HG03108 (cell line): ENCODE data around the gene GASK1A.
"Not testable (repeated sequence)": the region's sequence is repeated elsewhere in the genome, so short reads cannot be mapped to it uniquely, and the experiment has no call there.

ENCODE experiments used
- ATAC-seq: cut with Tn5 transposase; IDR thresholded peaks from one replicate; pipeline ENCODE4 v1.9.1; 2021; ENCODE audit warnings: moderate library complexity; ENCODE audit not compliant: unreplicated experiment

GASK1A gene

GRCh38 chr3:43055806-43056770 is 77.0 kb downstream of the GASK1A start:
- ATAC-seq: no peak

- no peak for ATAC-seq
Observed at GRCh38 chr3:43059456-43059855, 80.3 kb downstream of the GASK1A start.

- ATAC-seq: no peak
Observed at GRCh38 chr3:43061101-43061895, 82.2 kb downstream of the GASK1A start.

GRCh38 chr3:43062040-43062563 is 83.0 kb downstream of the GASK1A start:
- ATAC-seq: no peak

GRCh38 chr3:43062564-43063040 is 83.5 kb downstream of the GASK1A start:
- ATAC-seq: no peak

- no peak for ATAC-seq
Observed at GRCh38 chr3:43063114-43063513, 84.0 kb downstream of the GASK1A start.

GRCh38 chr3:43070670-43071069 is 91.6 kb downstream of the GASK1A start:
- ATAC-seq: not testable (repeated sequence)

GRCh38 chr3:43071313-43071893 is 92.3 kb downstream of the GASK1A start:
- no peak for ATAC-seq

GRCh38 chr3:43072361-43072760 is 93.2 kb downstream of the GASK1A start:
- no peak for ATAC-seq

- no peak for ATAC-seq
Observed at GRCh38 chr3:43073116-43073835, 94.2 kb downstream of the GASK1A start.

- no peak for ATAC-seq
Observed at GRCh38 chr3:43073836-43074220, 94.7 kb downstream of the GASK1A start.

- ATAC-seq: no peak
Observed at GRCh38 chr3:43074482-43074881, 95.4 kb downstream of the GASK1A start.

GRCh38 chr3:43074901-43075689 is 96.0 kb downstream of the GASK1A start:
- ATAC-seq: no peak

- no peak for ATAC-seq
Observed at GRCh38 chr3:43075904-43076661, 97.0 kb downstream of the GASK1A start.

GRCh38 chr3:43076857-43077256 is 97.7 kb downstream of the GASK1A start:
- no peak for ATAC-seq

- no peak for ATAC-seq
Observed at GRCh38 chr3:43077261-43077660, 98.2 kb downstream of the GASK1A start.

- no peak for ATAC-seq
Observed at GRCh38 chr3:43077707-43078106, 98.6 kb downstream of the GASK1A start.

- no peak for ATAC-seq
Observed at GRCh38 chr3:43079536-43080332, 100.6 kb downstream of the GASK1A start.
